Karpas-422 (cell line): ENCODE data around the gene EHD4. TPM values are rescaled to one million over a fixed set of nuclear protein-coding genes. Genes with fewer than 3 reads are reported as not detected.

Experiments used
- DNase-seq: peaks from one replicate; pipeline ENCODE4 v3.0.0-alpha.2; 2015
- H2AFZ ChIP-seq: fragments of 200-600 bp; sonication (generic); 2 replicates; pipeline ENCODE4 v1.6.1; 2014; ENCODE audit warnings: antibody characterized with exemption, low read length, mixed read lengths
- H3K27ac ChIP-seq: fragments of 200-600 bp; sonication (generic); 2 replicates; pipeline ENCODE4 v1.5.1; 2014; ENCODE audit warnings: mild to moderate bottlenecking, low read length, moderate library complexity
- H3K27me3 ChIP-seq: fragments of 200-600 bp; sonication (generic); 2 replicates; pipeline ENCODE4 v1.6.1; 2014; ENCODE audit warnings: low read length, mixed read lengths
- H3K36me3 ChIP-seq: fragments of 200-600 bp; sonication (generic); 2 replicates; pipeline ENCODE4 v1.6.1; 2014; ENCODE audit warnings: low read length, mixed read lengths; ENCODE audit not compliant: insufficient read depth
- H3K4me1 ChIP-seq: fragments of 200-600 bp; sonication (generic); 2 replicates; pipeline ENCODE4 v1.6.1; 2014; ENCODE audit warnings: mild to moderate bottlenecking, low read length, mixed read lengths
- H3K4me2 ChIP-seq: fragments of 200-600 bp; sonication (generic); 2 replicates; pipeline ENCODE4 v1.6.1; 2014; ENCODE audit warnings: low read length, low read depth, mild to moderate bottlenecking; ENCODE audit not compliant: poor library complexity, severe bottlenecking
- H3K4me3 ChIP-seq: fragments of 200-600 bp; sonication (generic); 2 replicates; pipeline ENCODE4 v1.5.1; 2014; ENCODE audit warnings: mild to moderate bottlenecking, antibody characterized with exemption, low read length, mixed read lengths
- H3K79me2 ChIP-seq: fragments of 200-600 bp; sonication (generic); 2 replicates; pipeline ENCODE4 v1.6.1; 2014; ENCODE audit warnings: mild to moderate bottlenecking, low read length, mixed read lengths
- H3K9ac ChIP-seq: fragments of 200-600 bp; sonication (generic); 2 replicates; pipeline ENCODE4 v1.6.0; 2014; ENCODE audit warnings: low read length
- H3K9me2 ChIP-seq: fragments of 200-600 bp; sonication (generic), shearing (Covaris generic); replicated peaks from 2 replicates; pipeline ENCODE4 v1.6.0; 2014; ENCODE audit warnings: mild to moderate bottlenecking, low read length, moderate library complexity; ENCODE audit not compliant: insufficient read depth
- H3K9me3 ChIP-seq: fragments of 300-700, 200-600 bp; sonication (generic); 2 replicates; pipeline ENCODE4 v1.6.1; 2014; ENCODE audit warnings: low read length, mixed read lengths
- H4K20me1 ChIP-seq: fragments of 200-600 bp; sonication (generic); 2 replicates; pipeline ENCODE4 v1.6.1; 2014; ENCODE audit warnings: mild to moderate bottlenecking, antibody characterized with exemption, low read length, low read depth; ENCODE audit not compliant: insufficient read depth
- total RNA-seq: library from RNA; depleted of rRNA; stranded (reverse); fragments of >200 nt; shearing (Covaris generic); gene quantifications from 2 replicates; pipeline ENCODE4 v1.2.3, GENCODE V29; 2014; ENCODE audit warnings: low replicate concordance

The EHD4 gene
- total RNA-seq, 1 experiment from 2014 or later, result 19.9 TPM

- H4K20me1 ChIP-seq, result no peaks in the 10 kb centered on the region
- H3K9ac ChIP-seq, result no peak overlapping the region
Observed at GRCh38 chr15:41980654-41981323, 8.4 kb upstream of the EHD4 start.

GRCh38 chr15:41979493-41980266 is 7.3 kb upstream of the EHD4 start:
- H3K27ac ChIP-seq, result no peak overlapping the region
- H3K9me2 ChIP-seq, result no peaks in the 10 kb centered on the region
- no peak for DNase-seq
- no peak overlapping the region for H3K4me2 ChIP-seq
- H3K4me1 ChIP-seq, result peaks cover 16% of the 10 kb centered on the region
- no peak overlapping the region for H2AFZ ChIP-seq
- H3K9me3 ChIP-seq, result no peaks in the 10 kb centered on the region
- no peaks in the 10 kb centered on the region for H4K20me1 ChIP-seq
- no peaks in the 10 kb centered on the region for H3K79me2 ChIP-seq
- H3K9ac ChIP-seq, result no peak overlapping the region
- H3K27me3 ChIP-seq, result no peaks in the 10 kb centered on the region
- H3K4me3 ChIP-seq, result no peak overlapping the region
- no peaks in the 10 kb centered on the region for H3K36me3 ChIP-seq

More at GRCh38 chr15:41980654-41981323, 8.4 kb upstream of the EHD4 start:
- no peaks in the 10 kb centered on the region for H3K9me3 ChIP-seq
- no peaks in the 10 kb centered on the region for H3K79me2 ChIP-seq
- H3K9me2 ChIP-seq, result no peaks in the 10 kb centered on the region
- H2AFZ ChIP-seq, result no peak overlapping the region
- no peaks in the 10 kb centered on the region for H3K27me3 ChIP-seq
- DNase-seq, result no peak
- H3K4me1 ChIP-seq, result peaks cover 14% of the 10 kb centered on the region
- H3K36me3 ChIP-seq, result no peaks in the 10 kb centered on the region
- no peak overlapping the region for H3K4me2 ChIP-seq
- H3K27ac ChIP-seq, result no peak overlapping the region
- no peak overlapping the region for H3K4me3 ChIP-seq

- H3K9me2 ChIP-seq, result no peaks in the 10 kb centered on the region
- no peaks in the 10 kb centered on the region for H3K27me3 ChIP-seq
- no peaks in the 10 kb centered on the region for H3K79me2 ChIP-seq
- peaks cover 16% of the 10 kb centered on the region for H3K4me1 ChIP-seq
- H3K36me3 ChIP-seq, result no peaks in the 10 kb centered on the region
- no peak overlapping the region for H3K4me2 ChIP-seq
- no peaks in the 10 kb centered on the region for H3K9me3 ChIP-seq
- no peak overlapping the region for H3K27ac ChIP-seq
- no peak overlapping the region for H3K4me3 ChIP-seq
- DNase-seq, result no peak
- no peaks in the 10 kb centered on the region for H4K20me1 ChIP-seq
- H2AFZ ChIP-seq, result no peak overlapping the region
- H3K9ac ChIP-seq, result no peak overlapping the region
Observed at GRCh38 chr15:41978534-41978933, 6.2 kb upstream of the EHD4 start.

GRCh38 chr15:41977757-41978383 is 5.5 kb upstream of the EHD4 start:
- Histone ChIP-seq H3K4me1 (peaks cover 19% of the 10 kb centered on the region), H3K9me3 (no peaks in the 10 kb centered on the region), H3K9ac (no peak overlapping the region), H3K36me3 (no peaks in the 10 kb centered on the region), H3K4me3 (no peak overlapping the region), H2AFZ (no peak overlapping the region), H3K27ac (no peak overlapping the region), H3K27me3 (no peaks in the 10 kb centered on the region), H4K20me1 (no peaks in the 10 kb centered on the region), H3K4me2 (no peak overlapping the region), H3K9me2 (no peaks in the 10 kb centered on the region), H3K79me2 (no peaks in the 10 kb centered on the region)
- no peak for DNase-seq

- no peaks in the 10 kb centered on the region for H3K27me3 ChIP-seq
- H3K36me3 ChIP-seq, result no peaks in the 10 kb centered on the region
- H3K4me1 ChIP-seq, result peaks cover 28% of the 10 kb centered on the region
- no peaks in the 10 kb centered on the region for H3K9me2 ChIP-seq
- H2AFZ ChIP-seq, result no peak overlapping the region
- no peak overlapping the region for H3K4me3 ChIP-seq
- H3K9me3 ChIP-seq, result no peaks in the 10 kb centered on the region
- peaks cover 3% of the 10 kb centered on the region; the same call in 1 of the 2 replicates for H4K20me1 ChIP-seq
- no peak overlapping the region for H3K4me2 ChIP-seq
- no peak for DNase-seq
- no peak overlapping the region for H3K9ac ChIP-seq
- peaks cover 12% of the 10 kb centered on the region for H3K79me2 ChIP-seq
- no peak overlapping the region for H3K27ac ChIP-seq
Observed at GRCh38 chr15:41975669-41976068, 3.3 kb upstream of the EHD4 start.

GRCh38 chr15:41974041-41974440 is 1.7 kb upstream of the EHD4 start:
- Histone ChIP-seq H3K4me1 (peaks cover 44% of the 10 kb centered on the region), H3K9me3 (no peaks in the 10 kb centered on the region), H4K20me1 (peaks cover 3% of the 10 kb centered on the region; the same call in 1 of the 2 replicates), H3K36me3 (no peaks in the 10 kb centered on the region), H3K4me2 (no peak overlapping the region), H3K4me3 (no peak overlapping the region), H3K9ac (no peak overlapping the region), H3K27me3 (no peaks in the 10 kb centered on the region), H3K79me2 (peaks cover 28% of the 10 kb centered on the region), H2AFZ (no peak overlapping the region), H3K9me2 (no peaks in the 10 kb centered on the region), H3K27ac (no peak overlapping the region)
- no peak for DNase-seq

GRCh38 chr15:41971895-41972252 is 483 bp downstream of the EHD4 start:
- peak overlapping the region; percentile 90 for H3K4me2 ChIP-seq
- peaks cover 3% of the 10 kb centered on the region; the same call in 1 of the 2 replicates for H4K20me1 ChIP-seq
- DNase-seq, result no peak
- H3K4me3 ChIP-seq, result peak overlapping the region; percentile 80
- peak overlapping the region; percentile 80 for H3K9ac ChIP-seq
- H3K36me3 ChIP-seq, result no peaks in the 10 kb centered on the region
- no peaks in the 10 kb centered on the region for H3K27me3 ChIP-seq
- peak overlapping the region; percentile 95 for H3K27ac ChIP-seq
- H2AFZ ChIP-seq, result no peak overlapping the region
- H3K9me3 ChIP-seq, result no peaks in the 10 kb centered on the region
- H3K9me2 ChIP-seq, result no peaks in the 10 kb centered on the region
- peaks cover 62% of the 10 kb centered on the region for H3K4me1 ChIP-seq
- peaks cover 46% of the 10 kb centered on the region for H3K79me2 ChIP-seq
